Nephron (organoid): Measurements from ENCODE around the gene UBN2.
A peak's percentile ranks its signal among the peaks of the same experiment; 100 is the strongest.
"Not testable (repeated sequence)": the region's sequence is repeated elsewhere in the genome, so short reads cannot be mapped to it uniquely, and the experiment has no call there.

Experiments
- H3K27ac Mint-ChIP-seq, 3 experiments: 2 replicates each; pipeline ENCODE4 v1.8.0; 2020; ENCODE audit warnings: mixed read lengths in 3 of 3, mild to moderate bottlenecking in 2 of 3, moderate library complexity in 1 of 3
- H3K27me3 Mint-ChIP-seq: 2 replicates; pipeline ENCODE4 v1.8.0; 2021; ENCODE audit warnings: low read depth, mild to moderate bottlenecking, moderate library complexity, mixed read lengths
- H3K36me3 Mint-ChIP-seq: 2 replicates; pipeline ENCODE4 v1.8.0; 2020; ENCODE audit warnings: low read depth, mixed read lengths
- H3K4me1 Mint-ChIP-seq: 2 replicates; pipeline ENCODE4 v1.8.0; 2020; ENCODE audit warnings: mixed read lengths
- H3K4me3 Mint-ChIP-seq, 3 experiments: 2 replicates each; pipeline ENCODE4 v1.8.0; 2020; ENCODE audit warnings: mild to moderate bottlenecking in 3 of 3, mixed read lengths in 3 of 3, moderate library complexity in 2 of 3
- H3K9me3 Mint-ChIP-seq: 2 replicates; pipeline ENCODE4 v1.8.0; 2020; ENCODE audit warnings: mixed read lengths
- CTCF ChIP-seq, 3 experiments: fragments of 200-600 bp; sonication (generic); IDR thresholded peaks; one replicate each; pipeline ENCODE4 v1.5.0; 2021; ENCODE audit warnings: antibody characterized with exemption in 3 of 3; ENCODE audit not compliant: unreplicated experiment in 3 of 3

The UBN2 gene

GRCh38 chr7:139218173-139218572 is 12.9 kb upstream of the UBN2 start:
- Mint-ChIP-seq H3K36me3 (no peaks in the 10 kb centered on the region), H3K4me3 (no peak overlapping the region), H3K27ac (no peak overlapping the region), H3K4me1 (no peaks in the 10 kb centered on the region), H3K27me3 (no peaks in the 10 kb centered on the region), H3K9me3 (no peaks in the 10 kb centered on the region)
- TF ChIP-seq CTCF (IDR thresholded peaks at IDR 0.05; ENCODE audit: unreplicated experiment in 3 of 3) = no peak

- no peak for TF ChIP-seq CTCF (IDR thresholded peaks at IDR 0.05; ENCODE audit: unreplicated experiment in 3 of 3)
- Mint-ChIP-seq H3K27ac (no peak overlapping the region), H3K4me3 (no peak overlapping the region), H3K9me3 (no peaks in the 10 kb centered on the region), H3K36me3 (no peaks in the 10 kb centered on the region), H3K27me3 (peaks cover 9% of the 10 kb centered on the region), H3K4me1 (no peaks in the 10 kb centered on the region)
Measured at GRCh38 chr7:139224219-139224618, 6.8 kb upstream of the UBN2 start.

GRCh38 chr7:139224836-139225235 is 6.2 kb upstream of the UBN2 start:
- not testable (repeated sequence) for H3K4me1 Mint-ChIP-seq, H3K27ac Mint-ChIP-seq, H3K4me3 Mint-ChIP-seq, H3K27me3 Mint-ChIP-seq, H3K9me3 Mint-ChIP-seq, H3K36me3 Mint-ChIP-seq

GRCh38 chr7:139225286-139226157 is 5.5 kb upstream of the UBN2 start:
- not testable (repeated sequence) for H3K9me3 Mint-ChIP-seq, H3K27me3 Mint-ChIP-seq, H3K36me3 Mint-ChIP-seq, H3K4me3 Mint-ChIP-seq, H3K4me1 Mint-ChIP-seq, H3K27ac Mint-ChIP-seq

GRCh38 chr7:139226158-139226515 is 4.9 kb upstream of the UBN2 start:
- H3K4me1 Mint-ChIP-seq, H3K4me3 Mint-ChIP-seq, H3K36me3 Mint-ChIP-seq, H3K9me3 Mint-ChIP-seq, H3K27ac Mint-ChIP-seq, H3K27me3 Mint-ChIP-seq: not testable (repeated sequence)

GRCh38 chr7:139226988-139227488 is 4.0 kb upstream of the UBN2 start:
- H3K9me3 Mint-ChIP-seq, H3K36me3 Mint-ChIP-seq, H3K27me3 Mint-ChIP-seq, H3K27ac Mint-ChIP-seq, H3K4me1 Mint-ChIP-seq, H3K4me3 Mint-ChIP-seq: not testable (repeated sequence)

- Mint-ChIP-seq H3K9me3 (no peaks in the 10 kb centered on the region), H3K4me3 (peak overlapping the region; percentile 97 to 100 (median 98)), H3K4me1 (peaks cover 24% of the 10 kb centered on the region), H3K27me3 (peaks cover 6% of the 10 kb centered on the region), H3K27ac (peak overlapping the region; percentile 73 to 97 (median 88)), H3K36me3 (no peaks in the 10 kb centered on the region)
- TF ChIP-seq CTCF (IDR thresholded peaks at IDR 0.05; ENCODE audit: unreplicated experiment in 3 of 3) = no peak
Measured at GRCh38 chr7:139230023-139230422, 1.0 kb upstream of the UBN2 start.

- Mint-ChIP-seq H3K9me3 (no peaks in the 10 kb centered on the region), H3K27me3 (peaks cover 5% of the 10 kb centered on the region), H3K27ac (peak overlapping the region; percentile 88 to 98 (median 97)), H3K36me3 (no peaks in the 10 kb centered on the region), H3K4me3 (peak overlapping the region; percentile 97 to 100 (median 98)), H3K4me1 (peaks cover 24% of the 10 kb centered on the region)
- no peak for TF ChIP-seq CTCF (IDR thresholded peaks at IDR 0.05; ENCODE audit: unreplicated experiment in 3 of 3)
Measured at GRCh38 chr7:139230484-139230773, 608 bp upstream of the UBN2 start.
